H9 (cell line): ENCODE data around the gene KAZN. TPM values are rescaled to one million over a fixed set of nuclear protein-coding genes. Genes with fewer than 3 reads are reported as not detected.
A peak's percentile ranks its signal among the peaks of the same experiment; 100 is the strongest.

Source experiments
- DNase-seq: peaks from one replicate; pipeline ENCODE4 v3.0.0-alpha.2; 2017
- H2AFZ ChIP-seq: one replicate; pipeline ENCODE4 v1.6.1; 2013; ENCODE audit warnings: mild to moderate bottlenecking, low read length, control low read depth, moderate library complexity
- H2AK5ac ChIP-seq: 2 replicates; pipeline ENCODE4 v1.6.1; 2013; ENCODE audit warnings: low read length, control low read depth, mixed read lengths; ENCODE audit not compliant: insufficient read length
- H2BK120ac ChIP-seq: one replicate; pipeline ENCODE4 v1.6.1; 2013; ENCODE audit warnings: low read depth, mild to moderate bottlenecking, low read length, control low read depth, inconsistent platforms; ENCODE audit not compliant: poor library complexity, severe bottlenecking
- H2BK12ac ChIP-seq: 2 replicates; pipeline ENCODE4 v1.6.1; 2013; ENCODE audit warnings: low read length, control low read depth, mixed read lengths, low read depth; ENCODE audit not compliant: insufficient read length
- H2BK15ac ChIP-seq: 2 replicates; pipeline ENCODE4 v1.6.1; 2013; ENCODE audit warnings: low read depth, low read length, control low read depth
- H2BK20ac ChIP-seq: one replicate; pipeline ENCODE4 v1.6.1; 2013; ENCODE audit warnings: low read depth, mild to moderate bottlenecking, low read length, control low read depth, inconsistent platforms; ENCODE audit not compliant: poor library complexity, severe bottlenecking
- H2BK5ac ChIP-seq: 2 replicates; pipeline ENCODE4 v1.6.1; 2013; ENCODE audit warnings: low read length, control low read depth, mixed read lengths; ENCODE audit not compliant: insufficient read length
- H3K14ac ChIP-seq: 2 replicates; pipeline ENCODE4 v1.6.1; 2013; ENCODE audit warnings: low read length, control low read depth; ENCODE audit not compliant: insufficient read depth
- H3K18ac ChIP-seq: 2 replicates; pipeline ENCODE4 v1.6.1; 2013; ENCODE audit warnings: low read depth, mild to moderate bottlenecking, mixed read lengths, low read length, control low read depth; ENCODE audit not compliant: insufficient read length
- H3K23ac ChIP-seq: 2 replicates; pipeline ENCODE4 v1.6.1; 2013; ENCODE audit warnings: low read length, control low read depth, mixed read lengths, low read depth; ENCODE audit not compliant: insufficient read length
- H3K23me2 ChIP-seq: 2 replicates; pipeline ENCODE4 v1.6.1; 2013; ENCODE audit warnings: low read depth, mild to moderate bottlenecking, mixed read lengths, low read length, control low read depth; ENCODE audit not compliant: insufficient read length, poor library complexity, severe bottlenecking
- H3K27ac ChIP-seq: 2 replicates; pipeline ENCODE4 v1.5.1; 2013; ENCODE audit warnings: low read length, control low read depth, mixed read lengths, low read depth; ENCODE audit not compliant: insufficient read length
- H3K27me3 ChIP-seq: 2 replicates; pipeline ENCODE4 v1.6.1; 2013; ENCODE audit warnings: low read length, control low read depth, inconsistent platforms; ENCODE audit not compliant: insufficient read depth
- H3K4ac ChIP-seq: 2 replicates; pipeline ENCODE4 v1.6.1; 2013; ENCODE audit warnings: low read depth, mild to moderate bottlenecking, control low read depth, inconsistent platforms, low read length, moderate library complexity
- H3K4me1 ChIP-seq: 2 replicates; pipeline ENCODE4 v1.6.1; 2013; ENCODE audit warnings: low read length, control low read depth, inconsistent platforms; ENCODE audit not compliant: insufficient read depth
- H3K4me2 ChIP-seq: 2 replicates; pipeline ENCODE4 v1.6.1; 2013; ENCODE audit warnings: low read length, control low read depth, mixed read lengths; ENCODE audit not compliant: insufficient read length, insufficient read depth
- H3K56ac ChIP-seq: 2 replicates; pipeline ENCODE4 v1.6.1; 2013; ENCODE audit warnings: low read depth, mild to moderate bottlenecking, mixed read lengths, low read length, control low read depth; ENCODE audit not compliant: insufficient read length
- H3K79me1 ChIP-seq: 2 replicates; pipeline ENCODE4 v1.6.1; 2013; ENCODE audit warnings: low read depth, mild to moderate bottlenecking, moderate library complexity, low read length, control low read depth, inconsistent platforms; ENCODE audit not compliant: insufficient read depth, poor library complexity, severe bottlenecking
- H3K79me2 ChIP-seq: 2 replicates; pipeline ENCODE4 v1.6.1; 2013; ENCODE audit warnings: low read length, control low read depth, inconsistent platforms; ENCODE audit not compliant: insufficient read depth
- H3K9ac ChIP-seq: 2 replicates; pipeline ENCODE4 v1.6.1; 2013; ENCODE audit warnings: low read length, control low read depth, mixed read lengths; ENCODE audit not compliant: insufficient read length; ENCODE audit errors: extremely low read depth
- H3K9me3 ChIP-seq: one replicate; pipeline ENCODE4 v1.6.1; 2013; ENCODE audit warnings: low read depth, low read length, inconsistent platforms; ENCODE audit not compliant: control insufficient read depth
- H3T11ph ChIP-seq: one replicate; pipeline ENCODE4 v1.6.1; 2013; ENCODE audit warnings: mild to moderate bottlenecking, low read length, control low read depth, inconsistent platforms
- H4K20me1 ChIP-seq: one replicate; pipeline ENCODE4 v1.6.1; 2013; ENCODE audit not compliant: control insufficient read depth, insufficient read length, insufficient read depth
- H4K5ac ChIP-seq: 2 replicates; pipeline ENCODE4 v1.6.1; 2013; ENCODE audit warnings: low read depth, mild to moderate bottlenecking, mixed read lengths, low read length, control low read depth; ENCODE audit not compliant: insufficient read length
- H4K8ac ChIP-seq: replicated peaks from 2 replicates; pipeline ENCODE4 v1.6.1; 2013; ENCODE audit warnings: low read length, control low read depth, mixed read lengths, low read depth; ENCODE audit not compliant: insufficient read length
- H4K91ac ChIP-seq: 2 replicates; pipeline ENCODE4 v1.6.1; 2013; ENCODE audit warnings: low read depth, mild to moderate bottlenecking, moderate library complexity, mixed read lengths, low read length, control low read depth; ENCODE audit not compliant: insufficient read length
- H3K27ac Mint-ChIP-seq, 3 experiments: 2 replicates in 2 of 3; 3 replicates in 1 of 3; pipeline ENCODE4 v1.8.0; 2020 to 2021; ENCODE audit warnings: mixed read lengths in 3 of 3, mild to moderate bottlenecking in 1 of 3, moderate library complexity in 1 of 3
- H3K27me3 Mint-ChIP-seq: 2 replicates; pipeline ENCODE4 v1.8.0; 2021; ENCODE audit warnings: low read depth, mild to moderate bottlenecking, moderate library complexity, mixed read lengths
- H3K36me3 Mint-ChIP-seq, 3 experiments: 2 replicates in 2 of 3; 3 replicates in 1 of 3; pipeline ENCODE4 v1.8.0; 2020 to 2021; ENCODE audit warnings: low read depth in 3 of 3, mixed read lengths in 3 of 3; ENCODE audit not compliant: insufficient read depth in 1 of 3
- H3K4me1 Mint-ChIP-seq, 2 experiments: 2 replicates each; pipeline ENCODE4 v1.8.0; 2020; ENCODE audit warnings: mixed read lengths in 2 of 2
- H3K4me3 Mint-ChIP-seq, 2 experiments: 2 replicates in 1 of 2; 3 replicates in 1 of 2; pipeline ENCODE4 v1.8.0; 2020 to 2021; ENCODE audit warnings: mild to moderate bottlenecking in 2 of 2, mixed read lengths in 2 of 2, moderate library complexity in 1 of 2
- H3K9me3 Mint-ChIP-seq, 2 experiments: 2 replicates in 1 of 2; 3 replicates in 1 of 2; pipeline ENCODE4 v1.8.0; 2020; ENCODE audit warnings: mild to moderate bottlenecking in 2 of 2, mixed read lengths in 2 of 2, moderate library complexity in 1 of 2
- CTCF ChIP-seq: fragments of 200-600 bp; sonication (generic); conservative IDR thresholded peaks from 3 replicates; pipeline ENCODE4 v1.8.0; 2021; ENCODE audit warnings: antibody characterized with exemption, mild to moderate bottlenecking
- WGBS: extraction: QIAGEN DNeasy Blood & Tissue Kit; methylation state at CpG from one replicate; pipeline ENCODE4 v1.1.7; 2013; ENCODE audit warnings: missing lambda C conversion rate, low lambda C conversion rate, mixed read lengths; ENCODE audit not compliant: insufficient read length; ENCODE audit errors: extremely low coverage; 5-methylcytosine and 5-hydroxymethylcytosine counted together
- long read RNA-seq: library from polyadenylated mRNA; unstranded; transcript quantifications from one replicate; pipeline ENCODE4 v2.0.0, GENCODE V29; 2020
- total RNA-seq: library from RNA; stranded (reverse); gene quantifications from 2 replicates; pipeline ENCODE4 v1.2.1, GENCODE V29; 2021

Gene KAZN
- 6.1 and 7.6 TPM in 2 replicates for total RNA-seq
- long read RNA-seq, partial matches to known transcripts, result 2 of 11 reads
- long read RNA-seq, other reads (novel, unspliced or antisense), result 9 of 11 reads

GRCh38 chr1:14598498-14599182 is at the start of gene KAZN:
KAZN (plus strand) TSS chr1:14598685.
- Histone ChIP-seq H4K20me1 (no peaks in the 10 kb centered on the region), H3K4ac (no peak within 1 kb of the TSS), H3K23me2 (peaks cover 14% of the 10 kb centered on the region), H3K23ac (no peak within 1 kb of the TSS), H3K9ac (peak within 1 kb of the TSS; percentile 30), H3K4me1 (peaks cover 8% of the 10 kb centered on the region), H3K27me3 (peaks cover 9% of the 10 kb centered on the region; the same call in 1 of the 2 replicates), H2BK120ac (no peak within 1 kb of the TSS), H4K91ac (no peak within 1 kb of the TSS), H3K14ac (peak within 1 kb of the TSS; percentile 60), H2BK5ac (no peak within 1 kb of the TSS), H3T11ph (no peak within 1 kb of the TSS), H2BK15ac (no peak within 1 kb of the TSS), H2AK5ac (no peak within 1 kb of the TSS), H3K9me3 (no peaks in the 10 kb centered on the region), H3K79me1 (no peaks in the 10 kb centered on the region), H2BK12ac (no peak within 1 kb of the TSS), H3K27ac (no peak within 1 kb of the TSS), H2BK20ac (no peak within 1 kb of the TSS), H3K79me2 (no peaks in the 10 kb centered on the region), H4K8ac (no peak within 1 kb of the TSS), H2AFZ (no peak within 1 kb of the TSS), H3K18ac (peak within 1 kb of the TSS; percentile 83), H3K4me2 (peak within 1 kb of the TSS; percentile 87), H4K5ac (no peak within 1 kb of the TSS), H3K56ac (no peak within 1 kb of the TSS)
- Mint-ChIP-seq H3K9me3 (no peaks in the 10 kb centered on the region; a peak in 1 of 5 replicates), H3K27ac (peak within 1 kb of the TSS in 1 of 3 experiments; percentile 66; a peak in 1 of 7 replicates), H3K36me3 (no peaks in the 10 kb centered on the region), H3K27me3 (peaks cover 38% of the 10 kb centered on the region), H3K4me1 (peaks cover 61 to 63% of the 10 kb centered on the region in 2 experiments), H3K4me3 (peak within 1 kb of the TSS; percentile 77 to 89)
- peak; percentile 37; the same call in 2 of the 3 replicates for TF ChIP-seq CTCF
- peak; percentile 78 for DNase-seq
- no CpG with 5 or more reads among the region's 81 CpGs for WGBS
